PC-9 (cell line): ENCODE measurements around the gene HEY2.

ENCODE experiments used
- CTCF ChIP-seq: fragments of 200-600 bp; sonication (generic); conservative IDR thresholded peaks from 2 replicates; pipeline ENCODE4 v1.6.1; 2017; ENCODE audit warnings: mixed run types, antibody characterized with exemption, mild to moderate bottlenecking, moderate library complexity
- EZH2 ChIP-seq: fragments of 200-600 bp; sonication (generic); IDR thresholded peaks from 2 replicates; pipeline ENCODE4 v1.8.0; 2017; ENCODE audit warnings: antibody characterized with exemption, low read depth

DNA sequence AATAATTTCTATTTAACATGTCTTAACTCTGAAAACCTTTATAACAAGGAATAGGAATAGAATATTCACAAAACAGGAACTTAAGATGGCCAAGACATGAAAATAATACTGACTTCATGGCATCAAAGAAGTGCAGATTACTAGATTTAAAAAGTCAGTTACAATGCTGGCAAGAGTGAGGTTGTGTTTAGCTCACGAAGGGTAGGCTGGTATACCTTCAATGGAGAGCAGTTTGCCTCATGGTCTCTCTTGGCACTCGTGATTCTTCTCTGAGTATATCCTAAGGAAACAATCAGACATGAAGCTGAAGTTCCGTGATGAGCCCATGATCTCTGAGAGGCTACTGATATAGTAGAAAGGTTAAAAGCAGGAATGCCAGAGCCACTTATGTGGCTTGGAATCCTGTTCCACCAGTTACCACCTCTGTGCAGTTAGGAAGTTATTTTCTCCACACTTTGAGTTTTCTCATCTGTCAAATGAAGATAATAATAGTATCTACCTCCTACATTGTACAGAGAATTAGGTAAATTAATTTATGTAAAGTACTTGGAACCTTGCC is 48.5 kb downstream of the HEY2 start:
- TF ChIP-seq CTCF (no peak), EZH2 (no peak)
